ENCODE results near the gene FCRL5. TPM values are rescaled to one million over a fixed set of nuclear protein-coding genes. Genes with fewer than 3 reads are reported as not detected.

The FCRL5 gene
- total and polyA plus RNA-seq, 2 donors (not counting 3 experiments of a cell fraction or from before 2014, with no cell fraction given) = not detected

DNA sequence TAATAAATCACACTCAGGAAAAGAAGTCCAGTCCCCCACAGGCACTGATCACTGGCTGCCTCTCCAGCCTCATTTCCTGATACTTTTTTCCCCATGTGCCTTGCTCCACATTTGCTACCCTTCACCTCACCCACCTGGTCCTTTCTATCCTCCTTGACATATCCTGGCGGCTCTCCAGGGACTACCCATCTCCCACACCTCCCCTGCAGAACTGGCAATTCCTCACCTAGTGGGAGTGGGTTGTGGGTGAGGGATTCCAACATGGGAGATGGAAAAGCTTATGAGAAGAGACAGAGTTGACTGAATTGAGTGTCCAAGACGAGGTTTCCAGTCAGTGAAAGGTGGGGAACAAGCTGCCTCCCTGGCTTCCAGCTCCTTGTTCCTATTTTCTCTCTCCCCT lies 69.6 kb downstream of the FCRL5 start:
- Histone ChIP-seq H3K4me1 (ENCODE audit: control insufficient read depth, extremely low read depth, insufficient read depth, low read length) (no peaks in the 10 kb centered on the region), H3K4me2 (ENCODE audit: insufficient read depth, low read length) (no peak overlapping the region), H3K9ac (replicated peaks; ENCODE audit: extremely low read depth, insufficient read depth, low read length) (no peak overlapping the region), H3K79me2 (ENCODE audit: control insufficient read depth, insufficient read depth, low read length) (no peaks in the 10 kb centered on the region), H4K20me1 (replicated peaks; ENCODE audit: control insufficient read depth, extremely low read depth, insufficient read depth, low read length) (no peaks in the 10 kb centered on the region), H3K27me3 (ENCODE audit: control insufficient read depth in 2 of 2, insufficient read depth in 2 of 2, low read length in 2 of 2) (peaks cover 0 to 3% of the 10 kb centered on the region in 2 experiments), H2AFZ (ENCODE audit: low read depth, low read length) (no peak overlapping the region), H3K9me3 (replicated peaks; ENCODE audit: control insufficient read depth, insufficient read depth, low read length) (no peaks in the 10 kb centered on the region), H3K9me1 (replicated peaks; ENCODE audit: control insufficient read depth, extremely low read depth, insufficient read depth, low read length) (no peaks in the 10 kb centered on the region), H3K36me3 (ENCODE audit: control insufficient read depth in 2 of 2, extremely low read depth in 1 of 2, insufficient read depth in 2 of 2, low read length in 2 of 2) (no peaks in the 10 kb centered on the region), H3K4me3 (replicated peaks in 1 of 3; ENCODE audit: insufficient read depth in 1 of 3, low read depth in 1 of 3, low read length in 3 of 3) (no peak overlapping the region), H3K27ac (ENCODE audit: insufficient read depth, low read depth, low read length) (no peak overlapping the region)
- BruUV-seq (replicated peaks) = no TSS peak
- intact Hi-C loops (cut with micrococcal nuclease) = no loop called here
- no peak for FAIRE-seq
- dilution Hi-C loops (cut with MboI; ENCODE audit: extremely low pct_ligation_motif_present, low sequenced_read_pairs) = no loop called here
- CTCF ChIA-PET = interaction anchor here (0.8 to 1.8 kb wide), 6 partner anchors 10 to 119 kb away, joined by 3 to 5 read pairs (median 4); no protein-coding TSS in a partner anchor
- DNase-seq (ENCODE audit: low read depth, low spot score) = no peak
- no peak for TF ChIP-seq GATA2 (IDR thresholded peaks at IDR 0.05; ENCODE audit: insufficient read depth, insufficient read length, low read depth, low read length)
- POLR2A ChIA-PET = no interaction called here

DNA sequence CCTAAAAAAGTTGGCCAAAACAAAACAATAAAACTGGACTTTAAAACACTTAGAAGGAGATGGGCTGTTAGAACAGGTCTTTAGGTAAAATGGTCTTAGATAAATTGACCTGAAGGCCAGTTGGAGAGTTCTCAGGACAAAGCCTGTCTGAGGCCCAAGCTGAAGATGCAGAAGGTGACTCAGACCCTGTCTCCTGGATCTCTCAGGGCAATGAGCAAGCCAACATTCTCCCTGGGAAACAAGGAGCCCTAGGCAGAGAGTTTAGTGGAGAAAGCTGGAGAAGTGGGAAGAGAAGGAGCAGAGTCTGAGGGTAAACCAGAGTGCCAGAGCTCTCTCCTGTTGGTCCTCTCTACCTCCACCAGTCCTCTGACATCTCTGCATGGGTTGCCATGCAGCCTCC lies 70.1 kb downstream of the FCRL5 start:
- POLR2A ChIA-PET = no interaction called here
- peaks cover 0 to 3% of the 10 kb centered on the region in 2 experiments for H3K27me3 ChIP-seq (ENCODE audit: control insufficient read depth in 2 of 2, insufficient read depth in 2 of 2, low read length in 2 of 2)
- no peak for FAIRE-seq
- no peak overlapping the region for H3K4me3 ChIP-seq (replicated peaks in 1 of 3; ENCODE audit: insufficient read depth in 1 of 3, low read depth in 1 of 3, low read length in 3 of 3)
- dilution Hi-C loops (cut with MboI; ENCODE audit: extremely low pct_ligation_motif_present, low sequenced_read_pairs) = no loop called here
- H3K9me1 ChIP-seq (replicated peaks; ENCODE audit: control insufficient read depth, extremely low read depth, insufficient read depth, low read length) = no peaks in the 10 kb centered on the region
- no peak overlapping the region for H3K27ac ChIP-seq (ENCODE audit: insufficient read depth, low read depth, low read length)
- no TSS peak for BruUV-seq (replicated peaks)
- no peak overlapping the region for H2AFZ ChIP-seq (ENCODE audit: low read depth, low read length)
- H3K4me1 ChIP-seq (ENCODE audit: control insufficient read depth, extremely low read depth, insufficient read depth, low read length) = no peaks in the 10 kb centered on the region
- no peak for DNase-seq (ENCODE audit: low read depth, low spot score)
- H3K79me2 ChIP-seq (ENCODE audit: control insufficient read depth, insufficient read depth, low read length) = no peaks in the 10 kb centered on the region
- H3K9me3 ChIP-seq (replicated peaks; ENCODE audit: control insufficient read depth, insufficient read depth, low read length) = no peaks in the 10 kb centered on the region
- intact Hi-C loops (cut with micrococcal nuclease) = no loop called here
- H3K9ac ChIP-seq (replicated peaks; ENCODE audit: extremely low read depth, insufficient read depth, low read length) = no peak overlapping the region
- H3K4me2 ChIP-seq (ENCODE audit: insufficient read depth, low read length) = no peak overlapping the region
- H4K20me1 ChIP-seq (replicated peaks; ENCODE audit: control insufficient read depth, extremely low read depth, insufficient read depth, low read length) = no peaks in the 10 kb centered on the region
- TF ChIP-seq POLR2AphosphoS5 (IDR thresholded peaks at IDR 0.05; ENCODE audit: insufficient read depth, low read depth, low read length) (no peak), EZH2 (IDR thresholded peaks at IDR 0.05; ENCODE audit: borderline replicate concordance, low read depth, low read length, severe bottlenecking) (no peak), CTCF (IDR thresholded peaks at IDR 0.05; ENCODE audit: extremely low read depth in 1 of 2, insufficient read depth in 1 of 2, low read depth in 1 of 2, low read length in 2 of 2) (no peak), FOS (IDR thresholded peaks at IDR 0.05; ENCODE audit: borderline replicate concordance, insufficient read depth, low read length) (no peak), POLR2A (IDR thresholded peaks at IDR 0.05; ENCODE audit: low read depth, low read length) (no peak), MYC (IDR thresholded peaks at IDR 0.05; ENCODE audit: low read depth, low read length) (no peak), GATA2 (IDR thresholded peaks at IDR 0.05; ENCODE audit: insufficient read depth, insufficient read length, low read depth, low read length) (no peak), JUN (IDR thresholded peaks at IDR 0.05; ENCODE audit: borderline replicate concordance, insufficient read depth, insufficient read length, low read depth) (no peak)
- TF ChIP-seq, protein P1, sequence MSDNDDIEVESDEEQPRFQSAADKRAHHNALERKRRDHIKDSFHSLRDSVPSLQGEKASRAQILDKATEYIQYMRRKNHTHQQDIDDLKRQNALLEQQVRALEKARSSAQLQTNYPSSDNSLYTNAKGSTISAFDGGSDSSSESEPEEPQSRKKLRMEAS (IDR thresholded peaks at IDR 0.05; ENCODE audit: insufficient read depth, insufficient read length) = no peak
- CTCF ChIA-PET = interaction anchor here (0.8 to 1.8 kb wide), 3 partner anchors 86 to 111 kb away, joined by 3 to 5 read pairs (median 4); no protein-coding TSS in a partner anchor
- no peaks in the 10 kb centered on the region for H3K36me3 ChIP-seq (ENCODE audit: control insufficient read depth in 2 of 2, extremely low read depth in 1 of 2, insufficient read depth in 2 of 2, low read length in 2 of 2)
